Cardiac muscle cell (in vitro differentiated cells and primary cell): ENCODE measurements around the gene KAZN. TPM values are rescaled to one million over a fixed set of nuclear protein-coding genes. Genes with fewer than 3 reads are reported as not detected.
A peak's percentile ranks its signal among the peaks of the same experiment; 100 is the strongest.

Source experiments
- DNase-seq, 2 donors: peaks; one replicate each; pipeline versions ENCODE4 v3.0.0 to v3.0.0-alpha.2; 2010 to 2017; ENCODE audit warnings: low read depth in 1 of 2, low spot score in 1 of 2
- H3K27ac ChIP-seq: fragments of 200-600 bp; sonication (generic); 2 replicates; pipeline ENCODE4 v1.5.1; 2016
- H3K27me3 ChIP-seq: fragments of 200-600 bp; sonication (generic); 2 replicates; pipeline ENCODE4 v1.6.0; 2016; ENCODE audit warnings: control low read depth
- H3K36me3 ChIP-seq: fragments of 200-600 bp; sonication (generic); 2 replicates; pipeline ENCODE4 v1.5.1; 2016; ENCODE audit warnings: control low read depth
- H3K4me1 ChIP-seq: fragments of 200-600 bp; sonication (generic); 2 replicates; pipeline ENCODE4 v1.8.1; 2017; ENCODE audit warnings: low read depth, mild to moderate bottlenecking, mixed run types
- H3K4me3 ChIP-seq: fragments of 200-600 bp; sonication (generic); 2 replicates; pipeline ENCODE4 v1.5.1; 2016; ENCODE audit warnings: mild to moderate bottlenecking
- H3K9me3 ChIP-seq: fragments of 200-600 bp; sonication (generic); 2 replicates; pipeline ENCODE4 v1.5.1; 2017; ENCODE audit warnings: low read depth, mild to moderate bottlenecking, control low read depth
- polyA plus RNA-seq: library from polyadenylated mRNA; unstranded; fragments of >200 nt; fragmentation: Nextera tagmentation; extraction: Ambion mirVana; gene quantifications from 2 replicates; pipeline ENCODE4 v1.2.1, GENCODE V29; 2016
- total RNA-seq: library from RNA; depleted of rRNA; stranded (reverse); fragments of >200 nt; gene quantifications from 2 replicates; pipeline ENCODE4 v1.2.3, GENCODE V29; 2016
- TF ChIP-seq, protein P1 (sequence below): IDR thresholded peaks from 2 replicates; pipeline ENCODE4 v1.5.1; 2012; ENCODE audit warnings: low read depth, mild to moderate bottlenecking, low read length

The KAZN gene
- total and polyA plus RNA-seq, 2 experiments from 2014 or later = 17.5 to 26.9 TPM

DNA sequence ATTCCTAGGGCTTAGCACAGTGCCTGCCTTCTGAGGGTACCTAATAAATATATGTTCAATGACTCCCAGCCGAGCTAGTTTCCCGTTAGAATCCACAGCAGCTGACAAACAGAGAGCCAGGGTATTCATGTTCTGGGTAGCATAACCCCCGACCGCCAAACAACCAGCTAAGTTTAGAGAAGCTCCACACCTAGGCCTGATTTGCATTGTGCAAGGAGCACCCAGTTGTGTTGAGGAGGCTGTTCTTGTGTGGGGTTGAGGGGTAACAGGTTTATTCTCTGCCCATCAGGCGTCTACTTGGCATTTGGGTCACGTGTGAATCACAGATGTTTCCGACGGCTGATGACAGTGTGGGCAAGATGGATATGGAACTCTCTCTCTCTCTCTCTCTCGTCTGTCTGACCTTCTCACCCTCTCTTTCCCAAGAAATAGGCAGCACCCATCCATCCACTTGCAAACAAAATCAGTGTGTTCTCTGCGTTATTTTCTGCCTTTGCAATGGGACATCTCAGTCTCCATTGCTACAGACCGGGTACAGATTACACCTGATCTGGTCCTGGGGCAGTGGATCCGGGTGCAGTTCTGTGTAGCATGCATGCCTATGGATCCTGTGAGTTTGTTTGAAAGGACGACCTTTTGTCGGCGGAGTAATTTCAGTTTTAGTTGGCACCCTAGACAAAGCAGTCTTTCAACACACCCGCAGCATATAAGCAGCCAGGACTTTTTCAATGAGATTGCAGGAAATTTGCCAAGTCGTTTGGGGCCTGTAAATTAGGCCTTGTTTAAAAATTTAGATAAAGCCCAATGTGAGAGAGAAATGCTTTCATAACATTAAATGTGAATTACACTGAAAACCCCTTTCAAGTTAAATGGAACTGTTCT lies 29.4 kb downstream of the KAZN start:
- Histone ChIP-seq H3K36me3 (no peaks in the 10 kb centered on the region), H3K27me3 (no peaks in the 10 kb centered on the region), H3K27ac (peak overlapping the region; percentile 79), H3K4me3 (no peak overlapping the region), H3K9me3 (no peaks in the 10 kb centered on the region), H3K4me1 (peaks cover 23% of the 10 kb centered on the region)
- DNase-seq = peak in 1 of 2 donors; percentile 56
- TF ChIP-seq, protein P1, sequence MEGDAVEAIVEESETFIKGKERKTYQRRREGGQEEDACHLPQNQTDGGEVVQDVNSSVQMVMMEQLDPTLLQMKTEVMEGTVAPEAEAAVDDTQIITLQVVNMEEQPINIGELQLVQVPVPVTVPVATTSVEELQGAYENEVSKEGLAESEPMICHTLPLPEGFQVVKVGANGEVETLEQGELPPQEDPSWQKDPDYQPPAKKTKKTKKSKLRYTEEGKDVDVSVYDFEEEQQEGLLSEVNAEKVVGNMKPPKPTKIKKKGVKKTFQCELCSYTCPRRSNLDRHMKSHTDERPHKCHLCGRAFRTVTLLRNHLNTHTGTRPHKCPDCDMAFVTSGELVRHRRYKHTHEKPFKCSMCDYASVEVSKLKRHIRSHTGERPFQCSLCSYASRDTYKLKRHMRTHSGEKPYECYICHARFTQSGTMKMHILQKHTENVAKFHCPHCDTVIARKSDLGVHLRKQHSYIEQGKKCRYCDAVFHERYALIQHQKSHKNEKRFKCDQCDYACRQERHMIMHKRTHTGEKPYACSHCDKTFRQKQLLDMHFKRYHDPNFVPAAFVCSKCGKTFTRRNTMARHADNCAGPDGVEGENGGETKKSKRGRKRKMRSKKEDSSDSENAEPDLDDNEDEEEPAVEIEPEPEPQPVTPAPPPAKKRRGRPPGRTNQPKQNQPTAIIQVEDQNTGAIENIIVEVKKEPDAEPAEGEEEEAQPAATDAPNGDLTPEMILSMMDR = no peak

DNA sequence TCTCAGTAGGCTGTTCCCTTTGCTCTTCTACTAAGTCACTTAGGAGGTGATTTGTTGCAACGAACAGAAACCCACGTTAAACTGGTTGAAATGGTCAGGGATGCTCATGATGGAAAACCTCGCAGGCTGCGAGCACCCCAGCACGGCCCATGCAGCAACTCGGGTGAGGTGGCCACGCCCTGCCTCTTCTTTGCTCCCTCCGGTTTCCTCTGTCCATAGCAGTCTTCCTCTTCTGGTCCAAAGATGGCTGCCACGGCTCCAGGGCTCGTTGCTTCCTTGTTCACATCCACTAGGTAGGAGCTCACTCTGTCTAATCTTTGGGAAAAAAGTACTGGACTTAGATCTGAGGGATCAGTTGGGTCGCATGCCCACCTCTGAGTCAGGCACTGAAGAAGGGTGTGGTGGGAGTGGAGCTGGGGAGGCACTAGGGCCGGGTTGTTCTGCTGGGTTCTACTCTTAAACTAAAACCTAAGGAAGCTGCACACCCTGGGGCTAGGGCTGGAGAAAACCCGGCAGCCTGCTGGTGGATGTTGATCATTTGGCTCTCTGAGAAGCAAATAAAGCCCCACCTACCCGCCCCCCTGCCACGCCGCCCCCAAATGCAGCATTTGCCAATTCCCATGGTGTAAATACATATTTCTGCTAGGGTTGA lies 31.0 kb downstream of the KAZN start:
- no peak for DNase-seq
- H3K36me3 ChIP-seq = no peaks in the 10 kb centered on the region
- no peak overlapping the region for H3K4me3 ChIP-seq
- H3K27ac ChIP-seq = no peak overlapping the region
- no peaks in the 10 kb centered on the region for H3K27me3 ChIP-seq
- H3K4me1 ChIP-seq = peaks cover 26% of the 10 kb centered on the region
- TF ChIP-seq, protein P1 = no peak
- no peaks in the 10 kb centered on the region for H3K9me3 ChIP-seq

DNA sequence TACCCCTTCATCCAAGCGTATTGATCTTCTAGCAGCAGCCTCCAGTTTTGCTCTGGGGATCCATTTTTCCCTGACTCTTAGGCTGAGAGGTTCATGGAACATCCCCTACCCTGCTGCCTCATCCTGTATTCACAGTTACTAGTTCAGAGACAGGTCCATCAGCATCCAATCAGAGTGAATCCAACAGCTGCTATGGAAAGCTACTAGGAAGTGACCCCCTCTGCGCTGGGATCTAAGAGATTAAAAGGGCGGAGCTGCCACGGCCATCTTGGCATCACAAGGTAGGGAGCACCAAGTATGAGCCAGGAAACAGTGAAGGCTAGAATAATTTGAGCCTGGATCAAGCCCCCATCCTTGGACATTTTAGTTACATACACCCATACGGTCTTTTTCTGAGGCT lies 32.5 kb downstream of the KAZN start:
- Histone ChIP-seq H3K27me3 (no peaks in the 10 kb centered on the region), H3K4me1 (peaks cover 20% of the 10 kb centered on the region), H3K36me3 (no peaks in the 10 kb centered on the region), H3K27ac (no peak overlapping the region), H3K9me3 (no peaks in the 10 kb centered on the region), H3K4me3 (no peak overlapping the region)
- DNase-seq = no peak
- TF ChIP-seq, protein P1 = no peak

DNA sequence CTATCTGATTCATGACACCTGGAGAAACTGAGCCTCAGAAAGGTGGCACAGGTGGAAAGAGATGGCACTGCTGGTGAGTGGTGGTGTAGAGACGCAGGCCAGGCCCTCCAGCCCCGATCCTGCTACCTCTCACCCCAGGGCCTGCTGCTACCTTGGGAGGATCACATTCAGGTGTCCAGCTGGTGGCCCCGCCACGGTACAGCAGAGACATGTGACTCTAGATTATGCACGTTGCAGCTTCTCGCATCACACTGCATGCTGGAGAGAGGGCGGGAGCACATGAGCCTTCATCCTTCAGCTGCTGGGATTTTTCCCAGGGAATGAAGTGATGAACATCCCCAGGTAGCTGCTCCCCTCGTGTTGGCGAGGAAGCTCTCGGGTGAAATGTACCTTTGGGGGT lies 32.9 kb downstream of the KAZN start:
- Histone ChIP-seq H3K4me3 (no peak overlapping the region), H3K27me3 (no peaks in the 10 kb centered on the region), H3K9me3 (no peaks in the 10 kb centered on the region), H3K27ac (no peak overlapping the region), H3K4me1 (peaks cover 20% of the 10 kb centered on the region), H3K36me3 (no peaks in the 10 kb centered on the region)
- TF ChIP-seq, protein P1 = no peak
- DNase-seq = no peak

DNA sequence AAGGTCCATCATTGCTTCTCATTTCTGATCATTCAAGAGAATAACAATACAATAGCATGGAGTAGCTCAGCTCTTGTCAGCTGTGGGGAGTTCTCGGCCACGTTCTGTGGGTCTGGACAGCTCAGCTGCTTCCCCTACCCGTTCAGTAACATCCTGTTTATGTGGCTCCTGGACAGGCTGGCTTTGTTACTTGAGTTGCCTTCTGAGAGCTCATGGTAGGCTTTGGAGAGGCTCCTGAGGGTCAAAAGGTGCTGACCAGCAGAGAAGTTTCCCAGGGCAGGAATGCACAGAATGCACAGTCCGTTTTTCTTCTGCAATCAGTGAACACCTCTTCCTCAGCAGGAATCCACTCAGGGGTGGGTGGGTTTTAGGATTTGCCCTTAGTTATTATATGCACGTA lies 36.0 kb downstream of the KAZN start:
- Histone ChIP-seq H3K9me3 (no peaks in the 10 kb centered on the region), H3K27ac (peak overlapping the region; percentile 70), H3K4me3 (no peak overlapping the region), H3K27me3 (no peaks in the 10 kb centered on the region), H3K4me1 (peaks cover 7% of the 10 kb centered on the region), H3K36me3 (no peaks in the 10 kb centered on the region)
- TF ChIP-seq, protein P1 = no peak
- DNase-seq = peak in 1 of 2 donors; percentile 60
